HEK293T (cell line): ENCODE data around the gene LRRC73.

ENCODE experiments used
- ARNT ChIP-seq: fragments of 450-650 bp; IDR thresholded peaks from 2 replicates; pipeline ENCODE4 v1.6.1; 2017; ENCODE audit warnings: mild to moderate bottlenecking
- BHLHE40 ChIP-seq: fragments of 450-650 bp; IDR thresholded peaks from 2 replicates; pipeline ENCODE4 v1.6.1; 2016; ENCODE audit warnings: mild to moderate bottlenecking, moderate library complexity, borderline replicate concordance
- ELF4 ChIP-seq: fragments of 450-650 bp; IDR thresholded peaks from 2 replicates; pipeline ENCODE4 v1.6.1; 2017; ENCODE audit warnings: antibody characterized with exemption
- FOXK2 ChIP-seq: fragments of 450-650 bp; IDR thresholded peaks from 2 replicates; pipeline ENCODE4 v1.6.1; 2016; ENCODE audit warnings: mild to moderate bottlenecking
- FOXM1 ChIP-seq: fragments of 450-650 bp; IDR thresholded peaks from 2 replicates; pipeline ENCODE4 v1.6.1; 2017; ENCODE audit warnings: mild to moderate bottlenecking, borderline replicate concordance
- HDGF ChIP-seq: fragments of 450-650 bp; IDR thresholded peaks from 2 replicates; pipeline ENCODE4 v1.6.1; 2017; ENCODE audit warnings: antibody characterized with exemption, borderline replicate concordance
- LEF1 ChIP-seq: fragments of 450-650 bp; IDR thresholded peaks from 2 replicates; pipeline ENCODE4 v1.6.1; 2017; ENCODE audit warnings: mild to moderate bottlenecking, borderline replicate concordance
- PKNOX1 ChIP-seq: fragments of 450-650 bp; IDR thresholded peaks from 2 replicates; pipeline ENCODE4 v1.6.1; 2016
- SP1 ChIP-seq: fragments of 450-650 bp; IDR thresholded peaks from 2 replicates; pipeline ENCODE4 v1.6.1; 2017

DNA sequence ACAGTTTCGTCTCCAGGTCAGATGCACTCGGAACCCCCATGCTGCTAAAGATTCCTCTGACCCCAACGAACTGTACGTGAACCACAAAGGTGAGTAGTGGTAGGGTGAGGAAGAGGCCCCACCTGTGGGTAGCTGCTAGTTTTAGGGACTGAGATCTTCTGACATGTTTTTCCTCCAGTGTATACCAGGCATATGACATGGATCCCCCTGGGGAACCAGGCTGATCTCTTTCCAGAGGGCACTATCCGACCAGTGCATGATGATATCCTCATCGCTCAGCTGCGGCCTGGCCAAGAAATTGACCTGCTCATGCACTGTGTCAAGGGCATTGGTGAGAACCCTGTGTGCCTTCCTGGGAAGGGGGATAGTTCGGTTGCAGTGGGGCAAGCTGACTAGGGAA lies 10.0 kb upstream of the LRRC73 start:
- TF ChIP-seq BHLHE40: no peak
- no peak for TF ChIP-seq LEF1
- TF ChIP-seq HDGF: no peak
- no peak for TF ChIP-seq FOXM1
- no peak for TF ChIP-seq PKNOX1
- no peak for TF ChIP-seq ARNT
- no peak for TF ChIP-seq SP1
- TF ChIP-seq ELF4: no peak
- no peak for TF ChIP-seq FOXK2
